ENCODE results near the gene XPA. TPM values are rescaled to one million over a fixed set of nuclear protein-coding genes. Genes with fewer than 3 reads are reported as not detected.

Gene XPA
- total and polyA plus RNA-seq, 2 of the 8 experiments (the other 6 are each of a cell fraction or from before 2014, with no cell fraction given), result 0.24 to 2.6 TPM

GRCh38 chr9:97723819-97724218 lies 26.7 kb upstream of the XPA start (continued):
- no peak for TF ChIP-seq GTF2F1 (IDR thresholded peaks at IDR 0.05; ENCODE audit: borderline replicate concordance, low read depth, low read length)
- TF ChIP-seq GABPA (IDR thresholded peaks at IDR 0.05; ENCODE audit: borderline replicate concordance, insufficient read depth, low read length), result no peak
